GM21529 (cell line): Measurements from ENCODE around the gene ALDH1L1.
"Not testable (repeated sequence)": the region's sequence is repeated elsewhere in the genome, so short reads cannot be mapped to it uniquely, and the experiment has no call there.

Source experiments
- ATAC-seq: cut with Tn5 transposase; IDR thresholded peaks from one replicate; pipeline ENCODE4 v1.9.1; 2021; ENCODE audit not compliant: unreplicated experiment

ALDH1L1 gene

GRCh38 chr3:126085276-126085675 lies 95.1 kb downstream of the ALDH1L1 start:
- no peak for ATAC-seq

GRCh38 chr3:126084768-126085180 lies 95.6 kb downstream of the ALDH1L1 start:
- no peak for ATAC-seq

- peak; percentile 94 for ATAC-seq
These were observed 96.2 kb downstream of the ALDH1L1 start, which contains the start of gene SLC41A3 for GRCh38 chr3:126083913-126084767. TSS of gene SLC41A3 (minus strand) at chr3:126084124. CDS start at chr3:126068219, 15,905 bp downstream.

- ATAC-seq, result peak; percentile 49
These were observed 96.9 kb downstream of the ALDH1L1 start for GRCh38 chr3:126083511-126083912.

DNA sequence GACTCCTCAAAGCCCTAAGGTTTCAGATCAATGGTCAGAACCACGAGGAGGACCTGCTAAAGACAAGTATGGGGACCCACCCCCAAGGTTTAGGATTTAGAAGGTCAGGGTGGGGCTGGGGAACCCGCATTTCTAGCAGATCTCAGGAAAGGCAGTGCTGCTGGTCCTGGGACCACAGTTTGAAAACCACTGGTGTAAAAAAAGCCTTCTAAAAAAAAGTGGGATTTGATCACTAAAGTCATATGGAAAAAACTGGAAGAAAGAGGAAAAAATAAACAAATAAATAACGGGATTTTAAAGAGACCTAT lies 97.3 kb downstream of the ALDH1L1 start:
- ATAC-seq, result no peak

GRCh38 chr3:126082362-126083137 lies 97.8 kb downstream of the ALDH1L1 start:
- ATAC-seq, result no peak

DNA sequence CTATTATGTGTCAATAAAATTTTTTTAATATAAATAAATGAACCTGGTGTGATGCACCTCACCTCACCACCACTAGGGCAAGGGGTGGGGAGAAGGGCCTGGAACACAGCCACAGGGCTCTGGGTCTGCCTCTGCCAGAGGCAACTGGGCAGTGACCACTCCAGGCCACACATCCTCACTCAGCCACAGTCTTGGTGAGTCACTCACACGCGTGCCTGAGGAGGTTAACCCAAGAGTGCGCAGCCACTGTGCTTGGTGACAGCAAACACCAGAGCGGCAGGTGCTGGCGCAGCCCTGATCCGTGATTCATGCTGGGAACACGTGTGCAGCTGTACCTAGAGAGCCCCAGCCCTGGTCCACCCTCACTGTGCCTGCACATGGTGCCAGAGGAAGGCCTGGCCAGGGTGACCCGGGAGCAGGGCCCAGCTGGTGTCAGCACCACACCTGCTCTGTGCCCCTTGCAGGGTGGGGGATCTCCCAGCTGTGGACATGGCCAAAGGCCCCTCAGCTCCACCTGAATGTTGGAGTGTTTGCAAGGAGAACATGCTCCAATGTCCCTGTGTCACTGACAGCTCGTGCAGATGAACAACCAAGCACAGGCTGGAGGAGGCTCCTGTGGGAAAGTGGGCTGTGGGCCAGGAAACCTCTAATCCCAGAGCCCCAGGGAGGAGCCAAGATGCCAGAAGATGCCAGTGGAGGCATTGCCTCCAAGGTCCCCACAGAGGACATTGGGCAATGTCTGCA lies 98.6 kb downstream of the ALDH1L1 start:
- ATAC-seq, result no peak

GRCh38 chr3:126080970-126081369 lies 99.4 kb downstream of the ALDH1L1 start:
- ATAC-seq, result no peak

DNA sequence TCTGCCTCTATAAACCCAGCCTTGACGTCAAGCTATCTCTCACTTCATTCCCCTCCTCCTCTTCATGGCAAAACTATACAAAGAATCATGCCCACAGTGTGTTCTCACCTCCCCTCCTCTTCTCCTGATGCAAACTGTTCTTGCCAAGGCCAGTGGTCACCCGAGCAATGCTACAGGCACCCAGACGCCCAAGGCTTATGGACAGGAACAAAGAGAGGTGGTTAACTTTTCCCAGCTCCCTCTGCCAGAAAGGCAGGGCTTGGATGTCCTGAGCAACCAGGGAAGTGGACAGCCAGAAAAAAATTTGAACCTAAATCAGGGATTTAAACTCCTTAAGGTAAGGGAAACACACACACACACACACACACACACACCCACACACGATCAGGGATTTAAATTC lies 101.5 kb downstream of the ALDH1L1 start:
- no peak for ATAC-seq

GRCh38 chr3:126077754-126078153 lies 102.6 kb downstream of the ALDH1L1 start:
- ATAC-seq, result no peak

GRCh38 chr3:126076140-126076539 lies 104.2 kb downstream of the ALDH1L1 start:
- no peak for ATAC-seq

- ATAC-seq, result no peak
These were observed 110.2 kb downstream of the ALDH1L1 start for GRCh38 chr3:126070146-126070545.

GRCh38 chr3:126067959-126068358 lies 112.4 kb downstream of the ALDH1L1 start:
- ATAC-seq, result no peak

GRCh38 chr3:126066676-126067075 lies 113.7 kb downstream of the ALDH1L1 start:
- not testable (repeated sequence) for ATAC-seq

GRCh38 chr3:126065876-126066275 lies 114.5 kb downstream of the ALDH1L1 start:
- no peak for ATAC-seq

- no peak for ATAC-seq
These were observed 115.6 kb downstream of the ALDH1L1 start for GRCh38 chr3:126064627-126065258.

DNA sequence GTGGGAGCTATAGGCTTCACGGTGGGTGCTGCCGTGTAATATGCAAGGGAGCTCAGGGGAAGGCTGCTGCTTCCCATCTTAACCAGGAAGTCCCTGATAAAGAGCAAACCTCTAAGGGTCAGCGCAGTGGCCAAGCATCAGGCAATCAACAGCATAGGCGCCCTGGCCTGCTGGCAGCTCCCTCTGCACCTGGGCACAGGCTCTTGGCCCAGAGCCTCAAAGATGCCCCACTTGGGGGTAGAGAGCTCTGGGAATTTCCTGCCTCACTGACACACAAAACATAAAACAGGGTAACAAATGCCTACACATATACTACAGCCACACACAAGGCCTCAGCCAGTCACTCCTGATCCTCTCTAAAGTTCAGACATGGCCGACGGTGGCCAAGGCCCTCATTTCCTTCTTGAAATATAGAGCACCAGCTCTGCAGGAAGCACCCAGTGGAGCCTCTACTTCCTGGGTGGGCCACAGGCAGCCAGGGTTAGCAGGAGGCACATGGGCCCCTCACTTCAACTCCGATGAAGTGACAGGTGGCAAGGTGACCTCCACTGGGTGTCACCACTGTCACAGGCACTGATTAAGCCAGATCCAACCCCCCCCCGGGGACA lies 116.9 kb downstream of the ALDH1L1 start:
- ATAC-seq, result no peak

GRCh38 chr3:126061301-126062032 lies 118.9 kb downstream of the ALDH1L1 start:
- no peak for ATAC-seq

DNA sequence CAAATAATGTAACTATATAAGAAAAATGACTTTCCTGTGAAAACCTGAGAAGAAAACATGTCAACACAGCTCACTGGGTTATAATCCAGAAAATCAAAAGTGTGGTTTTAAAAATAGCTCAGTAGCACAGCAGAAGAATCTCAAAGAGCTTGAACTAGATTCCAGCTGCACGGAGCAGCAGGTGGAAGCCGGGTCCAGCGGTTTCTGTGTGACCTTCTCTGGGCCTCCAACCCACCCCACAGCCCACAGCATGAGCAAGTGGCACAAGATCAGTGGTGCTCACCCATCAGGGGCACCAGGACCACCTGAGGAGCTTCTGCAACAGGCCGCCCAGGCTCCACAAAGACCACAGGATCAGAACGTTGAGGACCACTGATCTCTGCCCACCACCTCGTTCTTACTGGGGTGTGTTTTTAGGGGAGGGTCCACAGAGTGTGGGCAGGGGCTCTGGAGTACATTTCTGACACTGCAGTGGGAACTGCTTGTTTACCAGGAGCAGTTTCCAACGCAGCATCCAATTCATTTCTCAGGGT lies 119.7 kb downstream of the ALDH1L1 start:
- no peak for ATAC-seq

DNA sequence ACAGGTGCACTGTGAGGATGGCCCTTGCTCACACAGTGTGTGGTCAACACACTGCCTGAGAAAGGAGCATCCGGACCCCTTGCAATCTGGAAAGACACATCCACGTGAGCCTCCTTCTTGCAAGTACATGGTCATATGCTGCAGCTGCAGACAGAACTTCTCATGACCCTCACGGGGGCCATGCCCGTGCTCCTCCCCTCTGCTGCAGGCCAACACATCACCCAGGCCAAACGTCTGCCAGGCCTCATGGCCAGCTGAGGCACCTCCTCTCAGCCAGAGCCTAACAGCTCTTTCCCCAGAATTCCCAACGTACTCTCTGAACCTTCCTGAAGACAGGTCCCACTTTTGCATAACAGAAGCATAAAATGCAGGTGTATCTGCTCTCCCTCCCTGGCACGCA lies 121.7 kb downstream of the ALDH1L1 start:
- ATAC-seq, result no peak
